Stimulated activated naive CD8-positive, alpha-beta T cell treated with anti-CD3 and anti-CD28 coated beads, Interleukin-15, Interleukin-2, amounts not matched to agents 100 U/mL and 50 U/mL, for 24 hours (primary cell): ENCODE measurements around the gene MZT2A.
"Not testable (repeated sequence)": the region's sequence is repeated elsewhere in the genome, so short reads cannot be mapped to it uniquely, and the experiment has no call there.

Experiments used
- ATAC-seq: fragments of 150-1000 bp; cut with Tn5 transposase; one replicate; pipeline ENCODE4 v1.10.0; 2021
- DNase-seq: peaks from one replicate; pipeline ENCODE4 v3.0.0; 2021

The MZT2A gene

GRCh38 chr2:131520526-131520925, 28.3 kb upstream of the MZT2A start:
- DNase-seq (no peak), ATAC-seq (no peak)

- DNase-seq: not testable (repeated sequence)
These were observed 27.8 kb upstream of the MZT2A start for GRCh38 chr2:131519871-131520470.

GRCh38 chr2:131519466-131519865, 27.3 kb upstream of the MZT2A start:
- DNase-seq (no peak), ATAC-seq (no peak)

More at GRCh38 chr2:131519871-131520470, 27.8 kb upstream of the MZT2A start:
- not testable (repeated sequence) for ATAC-seq

- not testable (repeated sequence) for DNase-seq, ATAC-seq
These were observed 26.3 kb upstream of the MZT2A start for GRCh38 chr2:131518531-131518930.

GRCh38 chr2:131517856-131518255, 25.7 kb upstream of the MZT2A start:
- not testable (repeated sequence) for ATAC-seq, DNase-seq

GRCh38 chr2:131517106-131517831, 25.1 kb upstream of the MZT2A start:
- DNase-seq (no peak), ATAC-seq (no peak)

- not testable (repeated sequence) for ATAC-seq, DNase-seq
These were observed 24.4 kb upstream of the MZT2A start for GRCh38 chr2:131516621-131517020.

- DNase-seq (no peak), ATAC-seq (no peak)
These were observed 23.8 kb upstream of the MZT2A start for GRCh38 chr2:131516011-131516410.

GRCh38 chr2:131515235-131515634, 23.0 kb upstream of the MZT2A start:
- not testable (repeated sequence) for DNase-seq, ATAC-seq

- not testable (repeated sequence) for ATAC-seq, DNase-seq
These were observed 22.4 kb upstream of the MZT2A start for GRCh38 chr2:131514408-131515166.

GRCh38 chr2:131511969-131512870, 20.0 kb upstream of the MZT2A start:
- not testable (repeated sequence) for DNase-seq, ATAC-seq

GRCh38 chr2:131511291-131511968, 19.2 kb upstream of the MZT2A start:
- DNase-seq, ATAC-seq: not testable (repeated sequence)

- ATAC-seq: no peak
- no peak for DNase-seq
These were observed 17.4 kb upstream of the MZT2A start for GRCh38 chr2:131509615-131510014.

GRCh38 chr2:131504082-131504750, 12.0 kb upstream of the MZT2A start:
- DNase-seq: not testable (repeated sequence)
- ATAC-seq: peak; percentile 88

GRCh38 chr2:131503587-131503986, 11.4 kb upstream of the MZT2A start:
- ATAC-seq, DNase-seq: not testable (repeated sequence)

GRCh38 chr2:131498321-131498973, 6.2 kb upstream of the MZT2A start:
- not testable (repeated sequence) for DNase-seq
- ATAC-seq: peak; percentile 88

- ATAC-seq, DNase-seq: not testable (repeated sequence)
These were observed 3.3 kb upstream of the MZT2A start for GRCh38 chr2:131495506-131495905.

- DNase-seq: no peak
These were observed 1.2 kb upstream of the MZT2A start for GRCh38 chr2:131493199-131493968.

More at GRCh38 chr2:131493199-131493968, 1.2 kb upstream of the MZT2A start:
- ATAC-seq: peak; percentile 17
